GM13977 (cell line): ENCODE results near the gene TCF15.

ENCODE experiments used
- DNase-seq: peaks from one replicate; pipeline ENCODE4 v3.0.0; 2012; ENCODE audit warnings: low spot score
- in situ Hi-C: fragments of 300-500 bp; cut with MboI; formaldehyde crosslinking; loops from one replicate; pipeline ENCODE4 v1.12.0; 2022; ENCODE audit warnings: low sequenced_read_pairs, low pct_unique_long_range_greater_than_20kb, mixed read lengths, inconsistent platforms; ENCODE audit not compliant: unreplicated experiment
- TF ChIP-seq, protein P1 (sequence below): IDR thresholded peaks from 2 replicates; pipeline ENCODE4 v1.5.1; 2012; ENCODE audit warnings: mild to moderate bottlenecking, control low read depth; ENCODE audit not compliant: insufficient read depth; ENCODE audit errors: extremely low read depth, missing control alignments

TCF15 gene

DNA sequence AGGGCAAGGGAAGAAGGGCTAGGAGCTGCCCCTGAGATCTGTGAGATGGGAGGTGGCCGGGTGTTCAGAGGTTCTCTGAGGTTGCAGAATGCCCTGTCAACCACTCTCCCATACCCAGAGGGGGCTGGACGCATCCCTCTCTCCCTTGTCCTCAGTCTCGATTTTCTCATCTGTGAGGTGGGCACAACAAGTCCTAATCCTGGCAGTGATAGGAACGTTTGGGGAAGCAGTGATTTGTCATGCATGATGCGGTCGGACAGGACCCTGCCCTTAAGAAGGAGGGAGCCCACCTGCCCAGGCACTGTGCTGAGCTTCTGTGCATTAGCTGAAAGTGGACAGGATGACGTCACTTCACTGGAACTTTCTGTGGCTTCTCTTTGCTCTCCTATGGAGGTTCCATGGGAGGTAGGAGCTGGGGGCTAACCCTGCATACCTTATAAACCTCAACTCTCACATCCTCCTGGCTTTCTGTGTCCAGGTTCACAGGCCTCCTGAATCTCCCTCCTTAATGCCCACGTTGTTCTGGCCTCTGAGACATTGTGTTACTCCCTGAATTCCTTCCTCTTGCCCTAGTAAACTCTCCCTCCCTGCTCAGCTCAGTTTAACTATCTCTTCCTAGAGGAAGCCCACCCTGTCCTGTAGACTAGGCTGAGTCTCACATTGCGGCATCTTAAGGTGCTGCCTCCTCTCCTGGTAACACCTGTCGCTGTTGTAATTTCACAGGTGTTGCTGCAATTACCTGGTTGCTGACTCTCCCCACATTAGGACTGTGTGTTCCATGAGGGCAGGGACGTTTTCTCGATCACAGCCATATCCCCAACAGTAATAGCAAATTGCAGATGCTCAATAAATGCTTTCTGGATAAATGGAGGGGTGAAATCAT, 36.5 kb downstream of the TCF15 start:
- DNase-seq: no peak
- TF ChIP-seq, protein P1, sequence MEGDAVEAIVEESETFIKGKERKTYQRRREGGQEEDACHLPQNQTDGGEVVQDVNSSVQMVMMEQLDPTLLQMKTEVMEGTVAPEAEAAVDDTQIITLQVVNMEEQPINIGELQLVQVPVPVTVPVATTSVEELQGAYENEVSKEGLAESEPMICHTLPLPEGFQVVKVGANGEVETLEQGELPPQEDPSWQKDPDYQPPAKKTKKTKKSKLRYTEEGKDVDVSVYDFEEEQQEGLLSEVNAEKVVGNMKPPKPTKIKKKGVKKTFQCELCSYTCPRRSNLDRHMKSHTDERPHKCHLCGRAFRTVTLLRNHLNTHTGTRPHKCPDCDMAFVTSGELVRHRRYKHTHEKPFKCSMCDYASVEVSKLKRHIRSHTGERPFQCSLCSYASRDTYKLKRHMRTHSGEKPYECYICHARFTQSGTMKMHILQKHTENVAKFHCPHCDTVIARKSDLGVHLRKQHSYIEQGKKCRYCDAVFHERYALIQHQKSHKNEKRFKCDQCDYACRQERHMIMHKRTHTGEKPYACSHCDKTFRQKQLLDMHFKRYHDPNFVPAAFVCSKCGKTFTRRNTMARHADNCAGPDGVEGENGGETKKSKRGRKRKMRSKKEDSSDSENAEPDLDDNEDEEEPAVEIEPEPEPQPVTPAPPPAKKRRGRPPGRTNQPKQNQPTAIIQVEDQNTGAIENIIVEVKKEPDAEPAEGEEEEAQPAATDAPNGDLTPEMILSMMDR: no peak
- in situ Hi-C loops: loop anchor here (25.0 kb wide), 1 partner anchor 164 kb away; no protein-coding TSS in a partner anchor

DNA sequence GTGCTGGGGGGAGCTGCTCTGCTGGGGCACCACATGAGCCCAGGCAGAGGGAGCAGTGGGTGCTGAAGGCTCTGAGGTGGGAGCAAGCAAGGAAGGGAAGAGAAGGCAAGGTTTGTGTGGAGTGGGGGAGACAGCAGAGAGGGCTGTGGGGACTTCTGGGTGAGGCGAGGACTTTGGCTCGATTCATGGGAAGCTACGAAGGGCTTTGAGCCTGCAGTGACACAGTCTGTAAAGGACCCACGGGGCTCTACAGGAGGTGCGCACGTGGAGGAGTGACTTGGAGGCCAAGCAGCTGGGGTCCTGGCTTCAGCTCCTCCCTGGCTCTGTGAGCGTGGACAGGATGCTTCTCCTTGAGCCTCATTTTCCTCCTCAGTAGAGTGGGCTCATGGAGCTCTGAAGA, 37.4 kb downstream of the TCF15 start:
- in situ Hi-C loops: loop anchor here (25.0 kb wide), 1 partner anchor 165 kb away; no protein-coding TSS in a partner anchor
- TF ChIP-seq, protein P1: no peak

DNA sequence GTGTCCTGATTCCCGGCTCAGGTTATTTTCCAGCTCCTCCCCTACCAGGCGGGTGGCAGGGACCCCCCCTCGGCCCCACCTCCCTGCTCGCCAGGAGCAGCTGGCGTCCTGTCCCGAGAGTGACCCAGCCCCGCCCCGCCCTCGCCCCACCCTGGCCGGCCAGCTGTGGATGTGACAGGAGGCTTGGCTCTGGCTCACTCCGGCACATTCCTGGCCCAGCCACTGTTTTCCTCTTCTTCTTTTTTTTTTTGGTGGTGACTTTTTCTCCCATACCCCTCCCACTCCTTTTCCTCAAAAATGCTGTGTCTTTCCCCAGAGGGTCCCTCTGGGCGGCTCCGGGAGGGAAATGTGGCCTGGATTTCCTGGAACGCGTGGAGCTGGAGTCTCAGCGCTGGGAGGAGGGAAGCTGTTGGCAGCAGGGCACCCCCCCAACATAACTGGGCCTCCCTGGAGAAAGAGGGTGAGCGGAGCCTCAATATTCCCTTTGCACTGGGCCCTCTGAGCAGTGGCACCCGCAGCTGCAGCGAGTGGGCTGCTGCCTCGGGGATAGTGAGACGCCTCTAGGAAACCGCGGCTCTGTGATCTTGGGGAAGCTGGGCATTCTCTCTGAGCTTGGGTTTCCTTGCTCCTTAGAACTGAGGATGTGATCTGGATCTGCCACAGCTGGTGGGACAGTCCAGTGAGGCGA, 38.2 kb downstream of the TCF15 start:
- in situ Hi-C loops: loop anchor here (25.0 kb wide), 1 partner anchor 165 kb away; no protein-coding TSS in a partner anchor
- TF ChIP-seq, protein P1: no peak
- no peak for DNase-seq

More for the DNA sequence above, 37.4 kb downstream of the TCF15 start:
- no peak for DNase-seq

DNA sequence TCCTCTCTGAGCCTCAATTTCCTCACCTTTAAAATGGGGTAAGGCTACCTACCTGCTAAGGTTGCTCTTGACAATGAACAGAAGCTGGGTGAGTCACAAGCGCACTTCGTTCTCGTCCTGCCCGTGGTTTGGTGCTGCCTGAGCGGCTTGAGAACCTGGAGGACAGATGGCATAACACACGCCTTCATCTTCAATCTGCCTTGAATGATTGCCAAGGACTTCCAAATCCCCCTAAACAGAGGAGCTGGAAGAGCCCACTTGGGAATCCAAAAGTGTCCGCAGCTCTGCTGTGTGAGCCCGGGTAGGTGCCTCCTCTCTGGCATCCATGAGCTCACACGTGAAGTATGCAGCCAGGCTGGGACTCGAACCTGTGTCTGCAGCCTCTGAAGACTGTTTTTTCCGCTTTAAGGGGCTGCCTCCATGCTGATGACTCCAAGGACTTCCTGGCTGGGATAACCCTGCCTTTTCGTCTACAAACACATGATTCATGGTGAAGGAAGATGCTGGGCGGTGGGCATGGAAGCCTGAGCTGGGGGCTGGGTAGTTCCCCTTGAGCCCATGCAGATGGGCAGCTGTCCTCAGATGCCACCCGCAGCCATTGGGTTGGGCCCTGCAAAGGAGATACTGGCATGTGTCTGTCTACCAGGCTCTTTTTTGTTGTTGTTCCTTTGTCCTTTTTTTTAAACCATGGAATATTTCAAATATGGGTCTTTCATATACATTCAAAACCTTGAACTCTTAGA, 41.3 kb downstream of the TCF15 start:
- no peak for DNase-seq
- TF ChIP-seq, protein P1: no peak
- in situ Hi-C loops: loop anchor here (10.0 to 25.0 kb wide), 2 partner anchors 76 to 168 kb away; no protein-coding TSS in a partner anchor

DNA sequence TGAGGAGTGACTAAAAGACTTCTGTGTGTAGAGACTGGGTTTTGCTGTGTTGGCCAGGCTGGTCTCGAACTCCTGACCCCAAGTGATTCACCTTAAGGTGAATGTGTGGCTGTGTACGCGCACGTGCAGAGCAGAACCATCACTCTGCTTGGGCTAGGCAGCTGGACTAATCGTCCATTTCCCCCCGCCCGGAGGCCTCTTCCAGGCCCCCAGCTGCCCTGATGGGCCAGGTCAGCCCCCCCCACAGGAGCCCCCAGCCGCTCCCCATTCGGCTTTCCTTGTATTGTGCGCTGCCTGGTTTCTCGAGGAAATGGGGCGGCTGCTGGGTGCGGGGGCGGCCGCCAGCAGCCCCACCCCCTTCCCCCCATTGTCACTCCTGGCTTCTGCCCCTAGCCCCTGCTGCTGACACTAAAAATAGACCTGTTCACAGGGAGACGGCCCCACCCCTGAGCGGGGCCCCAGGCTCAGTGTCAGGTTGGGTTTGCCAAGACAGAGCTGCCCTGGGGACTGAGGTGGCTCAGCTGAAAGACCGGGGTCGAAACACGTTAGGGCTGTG, 41.9 kb downstream of the TCF15 start:
- DNase-seq: no peak
- TF ChIP-seq, protein P1: no peak
- in situ Hi-C loops: loop anchor here (10.0 to 25.0 kb wide), 2 partner anchors 77 to 169 kb away; no protein-coding TSS in a partner anchor
